H1 (cell line): ENCODE results near the gene DNAJB6. TPM values are rescaled to one million over a fixed set of nuclear protein-coding genes. Genes with fewer than 3 reads are reported as not detected.

Experiments
- CTCF ChIA-PET: fragments of 300-600 bp; sonication (Branson Sonifier 250); formaldehyde crosslinking; loops from one replicate; lab custom pipeline; 2021; ENCODE audit not compliant: partially characterized antibody; lab: Charles Lee
- POLR2A ChIA-PET: fragments of 300-600 bp; sonication (Branson Sonifier 250); formaldehyde crosslinking; loops from one replicate; lab custom pipeline; 2021; ENCODE audit warnings: inconsistent platforms; ENCODE audit not compliant: partially characterized antibody; lab: Charles Lee
- DNase-seq, 2 experiments: peaks; one replicate each; pipeline versions ENCODE4 v3.0.0 to v3.0.0-alpha.2; 2010 to 2022; ENCODE audit warnings: low spot score in 2 of 2, low read depth in 1 of 2, mixed read lengths in 1 of 2
- FAIRE-seq: peaks from 2 replicates; lab custom pipeline; 2011; peaks lifted over from hg19 to GRCh38; lab: Jason Lieb, UNC
- H2AFZ ChIP-seq: 2 replicates; pipeline ENCODE4 v1.8.1; 2012; ENCODE audit warnings: low read length, inconsistent platforms
- H2AK5ac ChIP-seq: 2 replicates; pipeline ENCODE4 v1.6.1; 2013; ENCODE audit warnings: low read depth, low read length
- H2BK120ac ChIP-seq: replicated peaks from 2 replicates; pipeline ENCODE3; 2013; ENCODE audit warnings: low read depth, low read length, inconsistent platforms
- H2BK12ac ChIP-seq: 2 replicates; pipeline ENCODE4 v1.6.1; 2013; ENCODE audit warnings: low read depth, low read length
- H2BK15ac ChIP-seq: 2 replicates; pipeline ENCODE4 v1.6.1; 2013; ENCODE audit warnings: low read length
- H2BK20ac ChIP-seq: 2 replicates; pipeline ENCODE4 v1.6.1; 2013; ENCODE audit warnings: low read length
- H2BK5ac ChIP-seq: 2 replicates; pipeline ENCODE4 v1.6.1; 2013; ENCODE audit warnings: low read depth, low read length
- H3K14ac ChIP-seq: 2 replicates; pipeline ENCODE4 v1.6.1; 2013; ENCODE audit warnings: inconsistent platforms; ENCODE audit not compliant: insufficient read length
- H3K18ac ChIP-seq: 2 replicates; pipeline ENCODE4 v1.6.1; 2013; ENCODE audit warnings: low read length; ENCODE audit errors: extremely low read depth
- H3K23ac ChIP-seq: 2 replicates; pipeline ENCODE4 v1.6.1; 2013; ENCODE audit warnings: inconsistent platforms; ENCODE audit not compliant: insufficient read length
- H3K23me2 ChIP-seq: 2 replicates; pipeline ENCODE4 v1.6.1; 2013; ENCODE audit warnings: low read depth, low read length
- H3K27ac ChIP-seq: 2 replicates; pipeline ENCODE4 v1.6.1; 2011; ENCODE audit warnings: low read depth, low read length, inconsistent platforms
- H3K27me3 ChIP-seq, 4 experiments: replicated peaks in 1 of 4; 1 replicate in 1 of 4; 2 replicates in 3 of 4; pipeline versions ENCODE4 v1.6.1 to v1.8.1; 2011 to 2013; ENCODE audit warnings: low read length in 3 of 4, mild to moderate bottlenecking in 3 of 4, inconsistent platforms in 2 of 4, mixed read lengths in 2 of 4, moderate library complexity in 1 of 4; ENCODE audit not compliant: control insufficient read depth in 3 of 4, insufficient read depth in 3 of 4; ENCODE audit errors: extremely low read depth in 1 of 4
- H3K36me3 ChIP-seq, 4 experiments: 2 replicates each; pipeline versions ENCODE4 v1.6.1 to v1.8.1; 2011 to 2013; ENCODE audit warnings: mild to moderate bottlenecking in 4 of 4, low read length in 3 of 4, moderate library complexity in 2 of 4, control low read depth in 1 of 4, inconsistent platforms in 1 of 4; ENCODE audit not compliant: insufficient read depth in 4 of 4, control insufficient read depth in 2 of 4
- H3K4ac ChIP-seq: replicated peaks from 2 replicates; pipeline ENCODE3; 2013; ENCODE audit warnings: low read length, low read depth, mixed read lengths, inconsistent platforms; ENCODE audit not compliant: insufficient read length
- H3K4me1 ChIP-seq, 4 experiments: replicated peaks in 1 of 4; 1 replicate in 1 of 4; 2 replicates in 3 of 4; pipeline versions ENCODE4 v1.6.1 to v1.8.1; 2011 to 2013; ENCODE audit warnings: low read length in 3 of 4, inconsistent platforms in 2 of 4, mixed read lengths in 1 of 4; ENCODE audit not compliant: insufficient read depth in 4 of 4, control insufficient read depth in 3 of 4
- H3K4me2 ChIP-seq, 2 experiments: 2 replicates each; pipeline versions ENCODE4 v1.6.1 to v1.8.1; 2011 to 2013; ENCODE audit warnings: low read depth in 2 of 2, low read length in 2 of 2, control low read depth in 1 of 2, inconsistent platforms in 1 of 2, mild to moderate bottlenecking in 1 of 2; ENCODE audit not compliant: insufficient read depth in 1 of 2
- H3K4me3 ChIP-seq, 4 experiments: fragments of 200-600, 300-600 bp in 1 of 4; sonication (generic), shearing (Covaris generic), sonication (Bioruptor Twin) in 1 of 4; 2 replicates each; pipeline versions ENCODE4 v1.5.1 to v1.8.1; 2011 to 2016; ENCODE audit warnings: low read length in 4 of 4, low read depth in 3 of 4, control low read depth in 2 of 4, inconsistent platforms in 2 of 4, mild to moderate bottlenecking in 2 of 4, mixed read lengths in 1 of 4, moderate library complexity in 1 of 4; ENCODE audit not compliant: insufficient read depth in 2 of 4; ENCODE audit errors: extremely low read depth in 1 of 4
- H3K56ac ChIP-seq: replicated peaks from 2 replicates; pipeline ENCODE3; 2013; ENCODE audit warnings: low read depth, mild to moderate bottlenecking, mixed read lengths, low read length, inconsistent platforms; ENCODE audit not compliant: insufficient read length
- H3K79me1 ChIP-seq: 2 replicates; pipeline ENCODE4 v1.6.1; 2013; ENCODE audit warnings: low read depth, low read length, control low read depth
- H3K79me2 ChIP-seq, 2 experiments: 2 replicates each; pipeline versions ENCODE4 v1.6.1 to v1.8.1; 2012 to 2013; ENCODE audit warnings: low read length in 2 of 2, mild to moderate bottlenecking in 2 of 2, inconsistent platforms in 1 of 2; ENCODE audit not compliant: insufficient read depth in 2 of 2, control insufficient read depth in 1 of 2
- H3K9ac ChIP-seq, 4 experiments: replicated peaks in 1 of 4; 1 replicate in 1 of 4; 2 replicates in 3 of 4; pipeline versions ENCODE4 v1.6.1 to v1.8.1; 2011 to 2013; ENCODE audit warnings: low read depth in 3 of 4, low read length in 3 of 4, control low read depth in 2 of 4, mild to moderate bottlenecking in 2 of 4, moderate library complexity in 2 of 4, inconsistent platforms in 1 of 4; ENCODE audit errors: extremely low read depth in 1 of 4
- H3K9me3 ChIP-seq, 2 experiments: 2 replicates each; pipeline versions ENCODE4 v1.6.1 to v1.8.1; 2012 to 2013; ENCODE audit warnings: mild to moderate bottlenecking in 2 of 2, moderate library complexity in 2 of 2, control low read depth in 1 of 2, inconsistent platforms in 1 of 2, low read depth in 1 of 2, low read length in 1 of 2, mixed read lengths in 1 of 2; ENCODE audit not compliant: insufficient read depth in 2 of 2
- H4K20me1 ChIP-seq, 2 experiments: replicated peaks in 1 of 2; 2 replicates each; pipeline versions ENCODE3 to v1.8.1; 2011 to 2013; ENCODE audit warnings: inconsistent platforms in 2 of 2, low read length in 2 of 2, mild to moderate bottlenecking in 1 of 2; ENCODE audit not compliant: insufficient read depth in 2 of 2, control insufficient read depth in 1 of 2
- H4K5ac ChIP-seq: 2 replicates; pipeline ENCODE4 v1.6.1; 2013; ENCODE audit warnings: low read length, low read depth, mixed read lengths, inconsistent platforms; ENCODE audit not compliant: insufficient read length
- H4K8ac ChIP-seq: 2 replicates; pipeline ENCODE4 v1.8.0; 2013; ENCODE audit warnings: mild to moderate bottlenecking, moderate library complexity, low read length, inconsistent platforms; ENCODE audit not compliant: insufficient read depth; ENCODE audit errors: extremely low read depth
- H4K91ac ChIP-seq: replicated peaks from 2 replicates; pipeline ENCODE3; 2013; ENCODE audit warnings: low read length, mixed read lengths, inconsistent platforms; ENCODE audit not compliant: insufficient read length
- BCL11A ChIP-seq, 2 experiments: IDR thresholded peaks; one replicate each; pipeline ENCODE4 v1.6.1; 2011; ENCODE audit warnings: low read depth in 2 of 2, low read length in 2 of 2, mild to moderate bottlenecking in 2 of 2
- BRCA1 ChIP-seq: IDR thresholded peaks from 2 replicates; pipeline ENCODE4 v1.6.1; 2012; ENCODE audit warnings: low read depth, low read length, improper control_type of control experiment
- CHD1 ChIP-seq: IDR thresholded peaks from 2 replicates; pipeline ENCODE4 v1.6.1; 2012; ENCODE audit warnings: low read depth, low read length, improper control_type of control experiment
- FOSL1 ChIP-seq: IDR thresholded peaks from 2 replicates; pipeline ENCODE4 v1.6.1; 2011; ENCODE audit warnings: mild to moderate bottlenecking, low read depth, low read length, moderate library complexity; ENCODE audit not compliant: insufficient read depth
- HDAC2 ChIP-seq, 2 experiments: fragments of 300-600 bp in 1 of 2; sonication (generic) in 1 of 2; IDR thresholded peaks; 2 replicates each; pipeline ENCODE4 v1.6.1; 2011 to 2012; ENCODE audit warnings: low read depth in 2 of 2, low read length in 2 of 2, mild to moderate bottlenecking in 2 of 2, moderate library complexity in 2 of 2, borderline replicate concordance in 1 of 2, inconsistent platforms in 1 of 2
- HDAC6 ChIP-seq: IDR thresholded peaks from one replicate; pipeline ENCODE4 v1.7.1; 2012; ENCODE audit warnings: low read depth, mild to moderate bottlenecking, inconsistent platforms, low read length, moderate library complexity
- NRF1 ChIP-seq: IDR thresholded peaks from 2 replicates; pipeline ENCODE4 v1.6.1; 2011; ENCODE audit warnings: mild to moderate bottlenecking, low read depth, low read length, improper control_type of control experiment
- SP2 ChIP-seq: IDR thresholded peaks from 2 replicates; pipeline ENCODE4 v1.6.1; 2012; ENCODE audit warnings: mild to moderate bottlenecking, low read length, inconsistent platforms
- TAF1 ChIP-seq: IDR thresholded peaks from 2 replicates; pipeline ENCODE4 v1.6.1; 2011; ENCODE audit warnings: mild to moderate bottlenecking, low read depth, low read length
- WGBS, 2 experiments: shearing (Covaris generic) in 1 of 2; methylation state at CpG; one replicate each; pipeline versions ENCODE4 v1.1.6 to v1.1.7; 2013 to 2015; ENCODE audit warnings: low lambda C conversion rate in 2 of 2, mixed read lengths in 2 of 2, inconsistent platforms in 1 of 2, low coverage in 1 of 2, missing lambda C conversion rate in 1 of 2; ENCODE audit not compliant: insufficient replicate concordance in 2 of 2, insufficient coverage in 1 of 2, insufficient read length in 1 of 2; ENCODE audit errors: extremely low coverage in 1 of 2, missing lambda C conversion rate in 1 of 2; 5-methylcytosine and 5-hydroxymethylcytosine counted together
- polyA plus RNA-seq, 7 experiments: library from polyadenylated mRNA; depleted of rRNA in 3 of 7; stranded (reverse) in 5 of 7; unstranded in 2 of 7; fragments of >200 nt in 5 of 7; fragments of 200-250 nt in 2 of 7; gene quantifications; 1 replicate in 5 of 7; 2 replicates in 1 of 7; 4 replicates in 1 of 7; pipeline versions ENCODE4 v1.2.1 to v1.2.3, GENCODE V29; 2011 to 2013; ENCODE audit warnings: missing spikeins in 2 of 7, mixed read lengths in 2 of 7
- total RNA-seq: library from RNA; stranded (reverse); fragmentation: NEBNext Ultra II Directional; extraction: Animal tissue kit (Norgen Biotek cat#: 25700); gene quantifications from 2 replicates; pipeline ENCODE4 v1.2.1, GENCODE V29; 2021
- TF ChIP-seq, protein P1 (sequence below): IDR thresholded peaks from 2 replicates; pipeline ENCODE4 v1.6.1; 2012; ENCODE audit warnings: inconsistent platforms
- TF ChIP-seq, protein P2 (sequence below): IDR thresholded peaks from 2 replicates; pipeline ENCODE4 v1.6.1; 2011; ENCODE audit warnings: low read length, improper control_type of control experiment

DNAJB6 gene
- total and polyA plus RNA-seq, 2 of the 8 experiments (the other 6 are each of a cell fraction or from before 2014, with no cell fraction given): 166 to 295 TPM

DNA sequence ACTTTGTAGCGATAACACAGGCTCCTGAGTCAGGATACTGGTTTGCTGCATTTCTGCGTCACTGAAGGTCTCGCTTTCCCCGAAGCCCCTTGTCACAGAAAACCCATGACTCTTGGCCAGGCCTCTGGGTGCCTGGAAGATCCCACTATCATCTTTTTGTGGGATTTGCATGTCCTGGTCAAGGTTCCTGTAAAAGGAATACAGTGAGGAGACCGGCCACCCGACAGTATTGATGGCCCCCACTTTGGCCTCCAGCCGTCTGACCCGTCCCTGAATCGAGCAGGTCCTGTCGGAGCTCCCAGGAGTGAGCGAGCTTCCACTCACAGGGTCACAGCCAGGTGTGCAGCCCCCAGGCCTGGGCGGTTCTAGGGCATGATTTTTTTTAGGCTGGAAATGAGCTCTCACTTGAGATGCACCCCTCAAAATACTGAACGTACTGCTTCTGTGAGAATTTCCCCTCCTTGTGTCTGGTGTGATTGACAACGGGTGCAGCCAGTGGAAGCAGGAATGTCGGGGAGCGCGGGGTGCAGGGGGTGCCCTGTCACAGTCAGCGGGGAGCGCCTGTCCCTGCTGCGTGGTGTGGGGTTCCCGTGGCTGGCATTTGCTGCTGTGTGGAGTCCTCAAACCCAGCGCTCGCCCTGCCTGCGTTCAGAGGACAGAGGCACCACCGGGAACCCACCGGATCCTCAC is 75.8 kb downstream of the DNAJB6 start:
- WGBS, 2 experiments: 88% methylated on average over 25 of the region's 26 CpGs; no CpG with 5 or more reads in 1 of the 2 experiments
- no peak for TF ChIP-seq FOSL1
- no peak for TF ChIP-seq BCL11A (IDR thresholded peaks at IDR 0.05; ENCODE audit: low read depth in 2 of 2, low read length in 2 of 2)
- no peak for TF ChIP-seq SP2
- no peak for TF ChIP-seq BRCA1
- no peak for TF ChIP-seq CHD1
- TF ChIP-seq NRF1: no peak
- TF ChIP-seq, protein P1, sequence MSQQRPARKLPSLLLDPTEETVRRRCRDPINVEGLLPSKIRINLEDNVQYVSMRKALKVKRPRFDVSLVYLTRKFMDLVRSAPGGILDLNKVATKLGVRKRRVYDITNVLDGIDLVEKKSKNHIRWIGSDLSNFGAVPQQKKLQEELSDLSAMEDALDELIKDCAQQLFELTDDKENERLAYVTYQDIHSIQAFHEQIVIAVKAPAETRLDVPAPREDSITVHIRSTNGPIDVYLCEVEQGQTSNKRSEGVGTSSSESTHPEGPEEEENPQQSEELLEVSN: no peak
- TF ChIP-seq, protein P2, sequence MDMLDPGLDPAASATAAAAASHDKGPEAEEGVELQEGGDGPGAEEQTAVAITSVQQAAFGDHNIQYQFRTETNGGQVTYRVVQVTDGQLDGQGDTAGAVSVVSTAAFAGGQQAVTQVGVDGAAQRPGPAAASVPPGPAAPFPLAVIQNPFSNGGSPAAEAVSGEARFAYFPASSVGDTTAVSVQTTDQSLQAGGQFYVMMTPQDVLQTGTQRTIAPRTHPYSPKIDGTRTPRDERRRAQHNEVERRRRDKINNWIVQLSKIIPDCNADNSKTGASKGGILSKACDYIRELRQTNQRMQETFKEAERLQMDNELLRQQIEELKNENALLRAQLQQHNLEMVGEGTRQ: no peak
- no peak for TF ChIP-seq TAF1
- TF ChIP-seq HDAC6: no peak
- TF ChIP-seq HDAC2 (IDR thresholded peaks at IDR 0.05; ENCODE audit: borderline replicate concordance in 1 of 2, low read depth in 2 of 2, low read length in 2 of 2): no peak

More for the DNA sequence above, 75.8 kb downstream of the DNAJB6 start:
- H3K79me1 ChIP-seq: peaks cover 20% of the 10 kb centered on the region
- no peaks in the 10 kb centered on the region for H3K23me2 ChIP-seq
- H3K27me3 ChIP-seq: no peaks in the 10 kb centered on the region
- no peak overlapping the region; the same call in 1 of the 2 replicates for H3K18ac ChIP-seq
- no peak overlapping the region for H3K23ac ChIP-seq
- H3K14ac ChIP-seq: no peak overlapping the region
- H3K4me3 ChIP-seq: no peak overlapping the region
- no peak overlapping the region for H3K9ac ChIP-seq
- DNase-seq (no peak), FAIRE-seq (no peak)
- H3K4ac ChIP-seq: no peak overlapping the region
- no peak overlapping the region for H4K5ac ChIP-seq
- H2BK5ac ChIP-seq: peak overlapping the region; percentile 66
- H2AK5ac ChIP-seq: no peak overlapping the region
- ChIA-PET POLR2A (interaction anchor here (1.0 kb wide), 2 partner anchors 10 to 19 kb away, joined by 3 read pairs; no protein-coding TSS in a partner anchor), CTCF (no interaction called here)
- peak overlapping the region; percentile 1 to 21; a peak in 1 of 4 replicates for H3K4me2 ChIP-seq
- no peak overlapping the region for H2BK12ac ChIP-seq
- no peaks in the 10 kb centered on the region; a peak in 1 of 4 replicates for H3K9me3 ChIP-seq
- no peak overlapping the region for H4K91ac ChIP-seq
- no peak overlapping the region for H3K56ac ChIP-seq
- H2BK120ac ChIP-seq: no peak overlapping the region
- no peak overlapping the region; the same call in 1 of the 2 replicates for H4K8ac ChIP-seq
- no peak overlapping the region for H2BK20ac ChIP-seq
- no peak overlapping the region for H3K27ac ChIP-seq
- H2AFZ ChIP-seq: no peak overlapping the region
- no peak overlapping the region for H2BK15ac ChIP-seq
- peaks cover 0 to 19% of the 10 kb centered on the region in 2 experiments; a peak in 1 of 4 replicates for H3K79me2 ChIP-seq
- H3K36me3 ChIP-seq: peaks cover 6 to 48% (median 31%) of the 10 kb centered on the region in 4 experiments; a peak in 7 of 8 replicates
- H4K20me1 ChIP-seq: peaks cover 12 to 20% of the 10 kb centered on the region in 2 experiments
- peaks cover 5 to 16% (median 10%) of the 10 kb centered on the region in 4 experiments for H3K4me1 ChIP-seq
